Activated CD4-positive, alpha-beta T cell treated with anti-CD3 and anti-CD28 coated beads for 36 hours (primary cell): ENCODE data around the gene KDM4C. TPM values are rescaled to one million over a fixed set of nuclear protein-coding genes. Genes with fewer than 3 reads are reported as not detected.

ENCODE experiments used
- ATAC-seq: fragments of 200-7000 bp; cut with Tn5 transposase; one replicate; pipeline ENCODE4 v1.10.0; 2021; ENCODE audit warnings: mild to moderate bottlenecking, moderate library complexity
- CTCF ChIA-PET: fragments of 350-600 bp; sonication (Branson Sonifier 250); formaldehyde crosslinking; loops from one replicate; lab custom pipeline; 2021; ENCODE audit warnings: antibody characterized with exemption; lab: Charles Lee
- POLR2A ChIA-PET: fragments of 350-600 bp; sonication (Branson Sonifier 250); formaldehyde crosslinking; loops from one replicate; lab custom pipeline; 2021; ENCODE audit warnings: antibody characterized with exemption, inconsistent platforms; lab: Charles Lee
- DNase-seq: peaks from one replicate; pipeline ENCODE4 v3.0.0-alpha.2; 2020
- H3K27ac Mint-ChIP-seq: one replicate; pipeline ENCODE4 v1.8.0; 2021; ENCODE audit warnings: mixed read lengths
- H3K27me3 Mint-ChIP-seq: one replicate; pipeline ENCODE4 v1.8.0; 2021; ENCODE audit warnings: mixed read lengths
- H3K36me3 Mint-ChIP-seq: one replicate; pipeline ENCODE4 v1.8.0; 2021; ENCODE audit warnings: low read depth, mixed read lengths
- H3K4me1 Mint-ChIP-seq: one replicate; pipeline ENCODE4 v1.8.0; 2021; ENCODE audit warnings: mixed read lengths
- H3K4me3 Mint-ChIP-seq: one replicate; pipeline ENCODE4 v1.8.0; 2021; ENCODE audit warnings: mild to moderate bottlenecking, moderate library complexity, mixed read lengths
- H3K9me3 Mint-ChIP-seq: one replicate; pipeline ENCODE4 v1.8.0; 2021; ENCODE audit warnings: low read depth, mixed read lengths
- intact Hi-C, 2 experiments: fragments of 100-400 bp; cut with DNase I in 1 of 2; cut with micrococcal nuclease in 1 of 2; formaldehyde crosslinking; loops; one replicate each; pipeline versions ENCODE4 v1.14.2 to v1.15.1; 2022 to 2024; cut with DNase I, micrococcal nuclease
- total RNA-seq, 2 experiments: library from RNA; stranded (reverse); gene quantifications; one replicate each; pipeline ENCODE4 v1.2.3, GENCODE V29; 2021

Gene KDM4C
- total RNA-seq, 2 experiments from 2014 or later = 31.7 to 33.1 TPM

GRCh38 chr9:7140401-7140800 is 382.6 kb downstream of the KDM4C start:
- Mint-ChIP-seq H3K36me3 (peaks cover 24% of the 10 kb centered on the region), H3K27me3 (no peaks in the 10 kb centered on the region), H3K9me3 (no peaks in the 10 kb centered on the region), H3K27ac (no peak overlapping the region), H3K4me3 (no peak overlapping the region), H3K4me1 (no peaks in the 10 kb centered on the region)
- intact Hi-C loops = no loop called here
- DNase-seq = no peak
- ChIA-PET CTCF (no interaction called here), POLR2A (no interaction called here)
- ATAC-seq = no peak

- ATAC-seq (no peak), DNase-seq (no peak)
- POLR2A ChIA-PET = interaction anchor here (0.6 kb wide), 1 partner anchor 422 kb away, joined by 5 read pairs; no protein-coding TSS in a partner anchor
- Mint-ChIP-seq H3K4me1 (peaks cover 15% of the 10 kb centered on the region), H3K4me3 (no peak overlapping the region), H3K27me3 (no peaks in the 10 kb centered on the region), H3K27ac (no peak overlapping the region), H3K9me3 (no peaks in the 10 kb centered on the region), H3K36me3 (peaks cover 27% of the 10 kb centered on the region)
- CTCF ChIA-PET = interaction anchor here (1.2 kb wide), 1 partner anchor 8 kb away, joined by 5 read pairs; no protein-coding TSS in a partner anchor
- intact Hi-C loops = no loop called here
Measured at GRCh38 chr9:7143645-7144200, 385.9 kb downstream of the KDM4C start.

- peaks cover 18% of the 10 kb centered on the region for H3K4me1 Mint-ChIP-seq
- DNase-seq (no peak), ATAC-seq (no peak)
- H3K27me3 Mint-ChIP-seq = no peaks in the 10 kb centered on the region
- intact Hi-C loops = no loop called here
- H3K4me3 Mint-ChIP-seq = no peak overlapping the region
- no peaks in the 10 kb centered on the region for H3K9me3 Mint-ChIP-seq
- H3K36me3 Mint-ChIP-seq = peaks cover 27% of the 10 kb centered on the region
- POLR2A ChIA-PET = no interaction called here
- CTCF ChIA-PET = interaction anchor here (0.8 kb wide), 1 partner anchor 47 kb away, joined by 3 read pairs; no protein-coding TSS in a partner anchor
- no peak overlapping the region for H3K27ac Mint-ChIP-seq
Measured at GRCh38 chr9:7144265-7145046, 386.7 kb downstream of the KDM4C start.

- POLR2A ChIA-PET = no interaction called here
- ATAC-seq = no peak
- Mint-ChIP-seq H3K4me3 (no peak overlapping the region), H3K4me1 (peaks cover 29% of the 10 kb centered on the region), H3K27me3 (no peaks in the 10 kb centered on the region), H3K27ac (no peak overlapping the region), H3K9me3 (no peaks in the 10 kb centered on the region), H3K36me3 (peaks cover 25% of the 10 kb centered on the region)
- no peak for DNase-seq
- CTCF ChIA-PET = no interaction called here
- intact Hi-C loops = no loop called here
Measured at GRCh38 chr9:7145361-7146069, 387.7 kb downstream of the KDM4C start.

GRCh38 chr9:7146582-7146981 is 388.8 kb downstream of the KDM4C start:
- DNase-seq (no peak), ATAC-seq (no peak)
- H3K27ac Mint-ChIP-seq = no peak overlapping the region
- intact Hi-C loops = no loop called here
- H3K27me3 Mint-ChIP-seq = no peaks in the 10 kb centered on the region
- no peaks in the 10 kb centered on the region for H3K9me3 Mint-ChIP-seq
- peaks cover 18% of the 10 kb centered on the region for H3K36me3 Mint-ChIP-seq
- H3K4me3 Mint-ChIP-seq = no peak overlapping the region
- H3K4me1 Mint-ChIP-seq = peaks cover 33% of the 10 kb centered on the region
- ChIA-PET CTCF (no interaction called here), POLR2A (no interaction called here)

- H3K4me1 Mint-ChIP-seq = peaks cover 33% of the 10 kb centered on the region
- no peak overlapping the region for H3K27ac Mint-ChIP-seq
- no peak overlapping the region for H3K4me3 Mint-ChIP-seq
- ChIA-PET CTCF (no interaction called here), POLR2A (no interaction called here)
- intact Hi-C loops = no loop called here
- DNase-seq (no peak), ATAC-seq (no peak)
- H3K36me3 Mint-ChIP-seq = peaks cover 16% of the 10 kb centered on the region
- H3K27me3 Mint-ChIP-seq = no peaks in the 10 kb centered on the region
- H3K9me3 Mint-ChIP-seq = no peaks in the 10 kb centered on the region
Measured at GRCh38 chr9:7147121-7148090, 389.6 kb downstream of the KDM4C start.

GRCh38 chr9:7148243-7148765 is 390.5 kb downstream of the KDM4C start:
- Mint-ChIP-seq H3K4me1 (peaks cover 33% of the 10 kb centered on the region), H3K9me3 (no peaks in the 10 kb centered on the region), H3K27ac (no peak overlapping the region), H3K27me3 (no peaks in the 10 kb centered on the region), H3K4me3 (no peak overlapping the region), H3K36me3 (peaks cover 19% of the 10 kb centered on the region)
- CTCF ChIA-PET = interaction anchor here (0.6 kb wide), 2 partner anchors 528 to 1569 kb away, joined by 3 read pairs; no protein-coding TSS in a partner anchor
- POLR2A ChIA-PET = no interaction called here
- DNase-seq (no peak), ATAC-seq (no peak)
- intact Hi-C loops = no loop called here

- H3K36me3 Mint-ChIP-seq = peaks cover 28% of the 10 kb centered on the region
- ChIA-PET POLR2A (no interaction called here), CTCF (interaction anchor here (0.6 kb wide), 1 partner anchor 1568 kb away, joined by 3 read pairs; no protein-coding TSS in a partner anchor)
- ATAC-seq = no peak
- H3K4me1 Mint-ChIP-seq = peaks cover 33% of the 10 kb centered on the region
- intact Hi-C loops = no loop called here
- no peaks in the 10 kb centered on the region for H3K9me3 Mint-ChIP-seq
- DNase-seq = no peak
- no peak overlapping the region for H3K27ac Mint-ChIP-seq
- H3K27me3 Mint-ChIP-seq = no peaks in the 10 kb centered on the region
- H3K4me3 Mint-ChIP-seq = no peak overlapping the region
Measured at GRCh38 chr9:7149258-7149657, 391.5 kb downstream of the KDM4C start.

- H3K27me3 Mint-ChIP-seq = no peaks in the 10 kb centered on the region
- CTCF ChIA-PET = no interaction called here
- H3K9me3 Mint-ChIP-seq = no peaks in the 10 kb centered on the region
- POLR2A ChIA-PET = no interaction called here
- ATAC-seq = peak; percentile 30
- no peak overlapping the region for H3K27ac Mint-ChIP-seq
- no peak overlapping the region for H3K4me3 Mint-ChIP-seq
- no peak for DNase-seq
- peaks cover 35% of the 10 kb centered on the region for H3K36me3 Mint-ChIP-seq
- peaks cover 33% of the 10 kb centered on the region for H3K4me1 Mint-ChIP-seq
- intact Hi-C loops = no loop called here
Measured at GRCh38 chr9:7150153-7150890, 392.5 kb downstream of the KDM4C start.

- Mint-ChIP-seq H3K36me3 (peaks cover 36% of the 10 kb centered on the region), H3K27ac (no peak overlapping the region), H3K4me3 (no peak overlapping the region), H3K27me3 (no peaks in the 10 kb centered on the region), H3K4me1 (peaks cover 22% of the 10 kb centered on the region), H3K9me3 (peaks cover 2% of the 10 kb centered on the region)
- CTCF ChIA-PET = no interaction called here
- POLR2A ChIA-PET = no interaction called here
- DNase-seq = no peak
- no peak for ATAC-seq
- intact Hi-C loops = no loop called here
Measured at GRCh38 chr9:7153134-7153533, 395.4 kb downstream of the KDM4C start.
